AG09309 (cell line): ENCODE data around the gene NPFF.

Experiments used
- DNase-seq: peaks from one replicate; pipeline ENCODE4 v3.0.0-alpha.2; 2010; ENCODE audit warnings: low read depth
- H3K4me3 ChIP-seq: 2 replicates; pipeline ENCODE4 v1.5.1; 2011; ENCODE audit warnings: mild to moderate bottlenecking, low read depth, low read length, moderate library complexity; ENCODE audit not compliant: control insufficient read depth
- CTCF ChIP-seq: IDR thresholded peaks from 2 replicates; pipeline ENCODE4 v1.5.1; 2011; ENCODE audit warnings: mild to moderate bottlenecking, low read depth, low read length, inconsistent platforms; ENCODE audit not compliant: insufficient read depth, control insufficient read depth; ENCODE audit errors: missing control alignments

The NPFF gene

GRCh38 chr12:53464685-53465418 is 42.4 kb downstream of the NPFF start:
- no peak for TF ChIP-seq CTCF
- DNase-seq, result no peak
- no peak overlapping the region for H3K4me3 ChIP-seq

- DNase-seq, result no peak
- no peak overlapping the region for H3K4me3 ChIP-seq
- TF ChIP-seq CTCF, result no peak
These were observed 43.3 kb downstream of the NPFF start for GRCh38 chr12:53463802-53464560.

GRCh38 chr12:53462935-53463334 is 44.3 kb downstream of the NPFF start:
- no peak for DNase-seq
- no peak for TF ChIP-seq CTCF
- H3K4me3 ChIP-seq, result no peak overlapping the region

GRCh38 chr12:53461591-53461990 is 45.7 kb downstream of the NPFF start:
- no peak for DNase-seq
- no peak for TF ChIP-seq CTCF
- H3K4me3 ChIP-seq, result no peak overlapping the region

- DNase-seq, result no peak
- TF ChIP-seq CTCF, result no peak
- no peak overlapping the region for H3K4me3 ChIP-seq
These were observed 46.2 kb downstream of the NPFF start for GRCh38 chr12:53461059-53461458.

GRCh38 chr12:53459097-53459496 is 48.2 kb downstream of the NPFF start:
- H3K4me3 ChIP-seq, result no peak overlapping the region
- DNase-seq, result no peak
- no peak for TF ChIP-seq CTCF
